Measurements from ENCODE around the gene WDR36.

DNA sequence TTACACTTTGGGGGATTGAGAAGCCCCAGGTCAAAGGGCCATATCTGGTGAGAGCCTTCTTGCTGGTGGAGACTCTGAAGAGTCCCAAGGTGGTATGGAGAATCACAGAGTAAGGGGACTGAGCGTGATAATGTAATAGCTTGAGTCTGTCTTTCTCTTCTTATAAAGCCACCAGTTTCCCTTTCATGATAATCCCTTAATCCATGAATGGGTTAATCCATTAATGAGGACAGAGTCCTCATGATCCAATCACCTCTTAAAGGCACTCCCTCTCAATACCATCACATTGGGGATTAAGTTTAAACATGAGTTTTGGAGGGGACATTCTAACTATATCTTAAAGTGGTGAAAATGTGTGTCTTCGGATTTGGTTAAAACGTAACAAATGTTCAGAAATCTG, 21.5 kb downstream of the WDR36 start:
- TF ChIP-seq EP300 (IDR thresholded peaks at IDR 0.05) (no peak), CTCF (IDR thresholded peaks at IDR 0.05) (no peak), POLR2A (IDR thresholded peaks at IDR 0.05) (no peak), POLR2AphosphoS5 (IDR thresholded peaks at IDR 0.05) (no peak)

Measured in gastroesophageal sphincter (tissue), 3 donors.